Gastrocnemius medialis (tissue), 4 donors: ENCODE results near the gene PCCA. TPM values are rescaled to one million over a fixed set of nuclear protein-coding genes. Genes with fewer than 3 reads are reported as not detected.

Source experiments
- ATAC-seq, 2 donors: fragments of 150-250 bp; one replicate each; pipeline ENCODE4 v1.9.1; 2016
- DNase-seq, 2 donors: peaks; one replicate each; pipeline ENCODE4 v3.0.0-alpha.2; 2019
- H3K27ac ChIP-seq, 4 donors: fragments of 200-600 bp; sonication (generic); 1 replicate in 1 of 4; 2 replicates in 3 of 4; pipeline ENCODE4 v1.5.1; 2016 to 2018; ENCODE audit warnings: mild to moderate bottlenecking in 2 of 4, moderate library complexity in 1 of 4
- H3K27me3 ChIP-seq, 3 donors: fragments of 200-600 bp; sonication (generic) in 2 of 3; 1 replicate in 1 of 3; 2 replicates in 2 of 3; pipeline versions ENCODE4 v1.5.1 to v1.6.0; 2016 to 2019; ENCODE audit warnings: mild to moderate bottlenecking in 1 of 3, moderate library complexity in 1 of 3
- H3K36me3 ChIP-seq, 2 donors: fragments of 200-600 bp; sonication (generic) in 1 of 2; one replicate each; pipeline ENCODE4 v1.5.1; 2017 to 2018
- H3K4me1 ChIP-seq, 2 donors: fragments of 200-600 bp; sonication (generic) in 1 of 2; one replicate each; pipeline ENCODE4 v1.5.1; 2016 to 2017; ENCODE audit warnings: mild to moderate bottlenecking in 2 of 2
- H3K4me3 ChIP-seq, 4 donors: fragments of 200-600 bp; sonication (generic) in 3 of 4; 1 replicate in 1 of 4; 2 replicates in 3 of 4; pipeline ENCODE4 v1.5.1; 2016 to 2019; ENCODE audit warnings: mild to moderate bottlenecking in 2 of 4
- H3K9me3 ChIP-seq, 3 donors: fragments of 200-600 bp; sonication (generic) in 2 of 3; 1 replicate in 1 of 3; 2 replicates in 2 of 3; pipeline ENCODE4 v1.5.1; 2016 to 2019
- CTCF ChIP-seq, 5 experiments: fragments of 450-650 bp in 3 of 5; fragments of 200-600 bp in 2 of 5; sonication (generic) in 2 of 5; IDR thresholded peaks in 4 of 5; conservative IDR thresholded peaks in 1 of 5; 1 replicate in 4 of 5; 2 replicates in 1 of 5; pipeline ENCODE4 v1.5.1; 2016 to 2019; ENCODE audit warnings: antibody characterized with exemption in 5 of 5, mild to moderate bottlenecking in 3 of 5, moderate library complexity in 3 of 5
- POLR2A ChIP-seq, 2 donors: fragments of 450-650 bp; IDR thresholded peaks; one replicate each; pipeline ENCODE4 v1.6.1; 2017; ENCODE audit warnings: antibody characterized with exemption in 2 of 2, mild to moderate bottlenecking in 2 of 2, moderate library complexity in 2 of 2
- in situ Hi-C, 4 donors: fragments of 200-750 bp; cut with MboI; loops; one replicate each; pipeline versions ENCODE4 v1.15.0 to v1.8.0; 2017; ENCODE audit warnings: low sequenced_read_pairs in 4 of 4
- intact Hi-C: fragments of 100-400 bp; cut with DNase I; formaldehyde crosslinking; loops from one replicate; pipeline ENCODE4 v1.15.1; 2023; ENCODE audit warnings: low total_unique reads
- total RNA-seq, 4 donors: library from RNA; depleted of rRNA; stranded (reverse); fragments of >200 nt; gene quantifications; one replicate each; pipeline versions ENCODE4 v1.1.0 to v1.2.3, GENCODE V29; 2016

PCCA gene
- total RNA-seq, 4 donors from 2014 or later, result 7.5 to 19.5 (median 10.8) TPM

GRCh38 chr13:100108913-100109507 lies 20.1 kb downstream of the PCCA start:
- Histone ChIP-seq H3K27ac (no peak overlapping the region), H3K27me3 (no peaks in the 10 kb centered on the region), H3K4me1 (no peaks in the 10 kb centered on the region), H3K9me3 (no peaks in the 10 kb centered on the region), H3K36me3 (peaks cover 2 to 22% of the 10 kb centered on the region in 2 donors), H3K4me3 (no peak overlapping the region)
- TF ChIP-seq POLR2A (IDR thresholded peaks at IDR 0.05), result no peak
- TF ChIP-seq CTCF (IDR thresholded peaks at IDR 0.05 in 4 of 5, conservative IDR thresholded peaks at IDR 0.05 in 1 of 5), result no peak
- in situ Hi-C loops, result no loop called here
- intact Hi-C loops, result no loop called here
- ATAC-seq (no peak), DNase-seq (no peak)

GRCh38 chr13:100110269-100110668 lies 21.4 kb downstream of the PCCA start:
- TF ChIP-seq CTCF (IDR thresholded peaks at IDR 0.05 in 4 of 5, conservative IDR thresholded peaks at IDR 0.05 in 1 of 5) (no peak), POLR2A (IDR thresholded peaks at IDR 0.05) (no peak)
- DNase-seq (no peak), ATAC-seq (no peak)
- in situ Hi-C loops (no loop called here), intact Hi-C loops (no loop called here)
- peaks cover 2 to 35% of the 10 kb centered on the region in 2 donors for H3K36me3 ChIP-seq
- H3K27me3 ChIP-seq, result no peaks in the 10 kb centered on the region
- H3K4me3 ChIP-seq, result no peak overlapping the region
- no peak overlapping the region for H3K27ac ChIP-seq
- H3K4me1 ChIP-seq, result no peaks in the 10 kb centered on the region
- H3K9me3 ChIP-seq, result no peaks in the 10 kb centered on the region

GRCh38 chr13:100112186-100112838 lies 23.4 kb downstream of the PCCA start:
- Histone ChIP-seq H3K27ac (no peak overlapping the region), H3K4me1 (no peaks in the 10 kb centered on the region), H3K36me3 (peaks cover 2 to 45% of the 10 kb centered on the region in 2 donors), H3K4me3 (no peak overlapping the region), H3K27me3 (no peaks in the 10 kb centered on the region), H3K9me3 (no peaks in the 10 kb centered on the region)
- in situ Hi-C loops, result no loop called here
- TF ChIP-seq POLR2A (IDR thresholded peaks at IDR 0.05), result no peak
- TF ChIP-seq CTCF (IDR thresholded peaks at IDR 0.05 in 4 of 5, conservative IDR thresholded peaks at IDR 0.05 in 1 of 5), result no peak
- ATAC-seq (no peak), DNase-seq (no peak)
- intact Hi-C loops, result no loop called here

GRCh38 chr13:100115693-100116254 lies 26.9 kb downstream of the PCCA start:
- DNase-seq (no peak), ATAC-seq (no peak)
- Histone ChIP-seq H3K36me3 (peaks cover 2 to 48% of the 10 kb centered on the region in 2 donors), H3K9me3 (no peaks in the 10 kb centered on the region), H3K4me1 (no peaks in the 10 kb centered on the region), H3K27me3 (no peaks in the 10 kb centered on the region), H3K4me3 (no peak overlapping the region), H3K27ac (no peak overlapping the region)
- intact Hi-C loops, result no loop called here
- in situ Hi-C loops, result no loop called here
- TF ChIP-seq POLR2A (IDR thresholded peaks at IDR 0.05) (no peak), CTCF (IDR thresholded peaks at IDR 0.05 in 4 of 5, conservative IDR thresholded peaks at IDR 0.05 in 1 of 5) (no peak)
